GM13977 (cell line): ENCODE data around the gene WWOX.

ENCODE experiments used
- DNase-seq: peaks from one replicate; pipeline ENCODE4 v3.0.0; 2012; ENCODE audit warnings: low spot score
- CTCF ChIP-seq: IDR thresholded peaks from 2 replicates; pipeline ENCODE4 v1.5.1; 2012; ENCODE audit warnings: mild to moderate bottlenecking, control low read depth; ENCODE audit not compliant: insufficient read depth; ENCODE audit errors: extremely low read depth, missing control alignments
- in situ Hi-C: fragments of 300-500 bp; cut with MboI; formaldehyde crosslinking; loops from one replicate; pipeline ENCODE4 v1.12.0; 2022; ENCODE audit warnings: low sequenced_read_pairs, low pct_unique_long_range_greater_than_20kb, mixed read lengths, inconsistent platforms; ENCODE audit not compliant: unreplicated experiment

WWOX gene

GRCh38 chr16:78115659-78116058 is 16.2 kb downstream of the WWOX start:
- in situ Hi-C loops, result no loop called here
- TF ChIP-seq CTCF, result no peak
- no peak for DNase-seq

GRCh38 chr16:78116946-78117345 is 17.5 kb downstream of the WWOX start:
- in situ Hi-C loops, result no loop called here
- no peak for DNase-seq
- TF ChIP-seq CTCF, result no peak

DNA sequence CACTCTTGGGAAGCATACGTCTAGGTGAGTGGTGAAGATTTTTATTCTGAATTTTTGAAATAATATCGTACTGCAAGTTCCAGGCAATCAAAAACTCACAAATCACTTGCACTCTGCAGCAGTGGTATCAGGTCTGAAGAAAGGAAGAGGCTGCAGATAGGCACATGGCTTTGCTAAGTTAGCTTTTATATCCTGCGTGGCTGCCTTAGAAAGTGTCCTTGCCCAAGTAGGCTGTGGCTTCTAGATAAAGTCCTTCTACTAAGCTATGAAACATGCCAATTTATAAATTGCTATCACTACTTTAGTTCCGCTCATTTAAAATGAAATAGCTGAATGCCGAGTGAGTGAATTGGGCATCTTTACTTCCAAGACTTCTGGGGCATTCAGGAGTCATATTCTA is 17.9 kb downstream of the WWOX start:
- TF ChIP-seq CTCF, result no peak
- no peak for DNase-seq
- in situ Hi-C loops, result no loop called here

- TF ChIP-seq CTCF, result no peak
- in situ Hi-C loops, result no loop called here
- no peak for DNase-seq
These were observed 19.1 kb downstream of the WWOX start for GRCh38 chr16:78118469-78119025.

GRCh38 chr16:78122774-78123315 is 23.4 kb downstream of the WWOX start:
- in situ Hi-C loops, result loop anchor here (10.0 kb wide), 1 partner anchor 112 kb away; no protein-coding TSS in a partner anchor
- DNase-seq, result peak; percentile 56
- TF ChIP-seq CTCF, result peak; percentile 34

GRCh38 chr16:78125112-78125844 is 25.8 kb downstream of the WWOX start:
- no peak for TF ChIP-seq CTCF
- in situ Hi-C loops, result loop anchor here (10.0 kb wide), 1 partner anchor 110 kb away; no protein-coding TSS in a partner anchor
- no peak for DNase-seq
